Measurements from ENCODE around the gene ALOX5.
A peak's percentile ranks its signal among the peaks of the same experiment; 100 is the strongest.
"Not testable (repeated sequence)": the region's sequence is repeated elsewhere in the genome, so short reads cannot be mapped to it uniquely, and the experiment has no call there.

Gene ALOX5

DNA sequence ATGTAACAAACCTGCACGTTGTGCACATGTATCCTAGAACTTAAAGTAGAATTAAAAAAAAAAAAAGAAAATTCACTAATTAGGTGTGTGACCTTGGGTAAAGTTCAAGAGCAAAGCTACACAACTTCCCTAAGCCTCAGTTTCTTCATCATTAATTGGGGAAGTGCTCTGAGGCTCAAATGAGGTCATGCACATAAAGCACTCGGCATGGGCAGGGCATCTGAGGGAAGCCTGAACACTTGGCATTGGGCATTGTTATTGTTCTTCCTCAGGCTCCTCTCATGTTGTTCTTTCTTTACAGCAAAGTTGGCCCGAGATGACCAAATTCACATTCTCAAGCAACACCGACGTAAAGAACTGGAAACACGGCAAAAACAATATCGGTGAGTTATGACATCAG, 21.5 kb downstream of the ALOX5 start:
- intact Hi-C loops (cut with DNase I) = no loop called here
- no peak for DNase-seq

GRCh38 chr10:45398595-45398994, 24.6 kb downstream of the ALOX5 start:
- DNase-seq = no peak
- intact Hi-C loops (cut with DNase I) = no loop called here

- DNase-seq = no peak
- intact Hi-C loops (cut with DNase I) = no loop called here
Observed at GRCh38 chr10:45399113-45399512, 25.1 kb downstream of the ALOX5 start.

DNA sequence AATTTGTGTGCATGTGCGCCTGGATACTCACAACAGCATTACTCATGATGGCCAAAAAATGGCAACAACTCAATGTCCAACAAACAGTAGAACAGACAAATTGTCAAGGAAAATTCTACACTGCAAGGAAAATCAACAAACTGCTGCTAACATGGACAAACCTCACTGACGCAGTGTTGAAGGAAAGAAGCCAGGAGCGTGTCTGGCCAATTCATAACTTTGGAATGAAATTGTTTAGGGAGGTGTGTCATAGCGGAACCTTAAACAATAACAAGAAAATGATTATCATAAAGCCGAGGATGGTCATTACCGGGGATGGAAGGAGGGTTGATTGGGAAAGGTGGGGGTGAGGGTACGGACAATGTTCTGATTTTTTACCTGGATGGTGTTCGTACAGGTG, 29.1 kb downstream of the ALOX5 start:
- intact Hi-C loops (cut with DNase I) = no loop called here
- no peak for DNase-seq

DNA sequence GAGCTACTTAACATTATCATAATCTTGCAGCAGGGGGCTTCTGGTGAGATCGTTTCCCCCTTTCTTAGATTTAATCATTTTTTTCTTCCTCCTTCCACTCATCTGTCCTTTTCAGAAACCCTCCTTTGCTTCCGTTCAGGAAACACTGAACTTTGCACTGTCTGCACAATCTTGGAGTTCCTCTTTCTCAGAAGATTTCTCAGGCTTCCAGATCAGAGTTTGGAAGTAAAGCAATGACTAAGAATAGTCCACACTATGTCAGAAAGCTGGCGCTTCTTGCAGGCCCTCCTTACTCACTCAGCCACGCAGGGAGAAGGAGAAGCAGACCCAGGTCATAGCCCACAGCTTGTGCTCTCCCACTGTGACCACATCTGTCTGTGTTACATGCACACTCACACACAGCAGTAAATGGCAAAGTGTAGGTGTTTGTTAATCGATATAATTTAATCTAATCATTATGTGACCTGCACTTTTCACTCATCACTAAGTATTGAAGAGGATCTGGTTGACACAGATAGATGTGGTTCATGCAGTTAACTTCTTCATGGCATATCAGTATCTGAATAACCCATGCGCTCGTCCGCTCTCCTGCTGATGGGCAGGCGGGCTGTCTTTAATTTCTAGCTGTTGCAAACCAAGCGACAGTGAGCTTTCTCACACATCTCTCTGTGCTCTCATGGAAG, 30.2 kb downstream of the ALOX5 start:
- DNase-seq = peak in 7 of 42 donors; percentile 21 to 49 (median 28)
- intact Hi-C loops (cut with DNase I) = no loop called here

DNA sequence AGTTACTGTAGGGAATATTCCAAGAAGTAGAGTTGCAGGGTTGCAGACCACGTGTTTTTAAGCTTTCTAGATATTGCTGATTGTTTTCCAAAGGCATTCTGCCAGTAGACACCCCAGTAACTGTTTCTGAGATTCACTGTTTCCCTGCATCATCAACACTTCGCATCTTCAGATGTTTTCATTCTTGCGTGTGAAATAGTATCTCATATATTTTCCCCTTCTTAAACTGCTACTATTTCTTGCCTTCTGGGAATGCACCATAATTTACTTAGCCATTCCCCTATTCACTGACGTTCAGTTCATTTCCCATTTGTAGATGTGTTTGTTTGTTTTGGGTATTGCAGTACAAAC, 30.7 kb downstream of the ALOX5 start:
- DNase-seq = no peak
- intact Hi-C loops (cut with DNase I) = no loop called here

DNA sequence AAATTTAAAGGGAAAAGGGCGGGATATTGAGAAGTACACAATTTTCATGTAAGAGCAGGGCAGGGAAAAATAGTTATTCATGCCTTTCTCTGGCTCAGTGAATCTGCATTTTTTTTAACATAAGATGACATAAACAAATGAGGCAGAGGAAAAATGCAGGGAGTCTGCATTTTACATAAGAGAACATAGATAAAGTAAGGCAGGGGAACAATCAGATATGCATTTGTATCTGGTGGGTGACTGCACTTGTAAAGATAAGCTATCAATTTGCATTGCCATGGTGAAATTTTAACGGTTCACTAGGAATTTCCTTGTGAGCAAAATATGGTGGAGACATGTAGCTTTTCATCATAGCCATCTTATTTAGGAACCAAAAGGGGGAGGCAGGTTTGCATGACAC, 33.5 kb downstream of the ALOX5 start:
- DNase-seq = no peak
- intact Hi-C loops (cut with DNase I) = no loop called here

DNA sequence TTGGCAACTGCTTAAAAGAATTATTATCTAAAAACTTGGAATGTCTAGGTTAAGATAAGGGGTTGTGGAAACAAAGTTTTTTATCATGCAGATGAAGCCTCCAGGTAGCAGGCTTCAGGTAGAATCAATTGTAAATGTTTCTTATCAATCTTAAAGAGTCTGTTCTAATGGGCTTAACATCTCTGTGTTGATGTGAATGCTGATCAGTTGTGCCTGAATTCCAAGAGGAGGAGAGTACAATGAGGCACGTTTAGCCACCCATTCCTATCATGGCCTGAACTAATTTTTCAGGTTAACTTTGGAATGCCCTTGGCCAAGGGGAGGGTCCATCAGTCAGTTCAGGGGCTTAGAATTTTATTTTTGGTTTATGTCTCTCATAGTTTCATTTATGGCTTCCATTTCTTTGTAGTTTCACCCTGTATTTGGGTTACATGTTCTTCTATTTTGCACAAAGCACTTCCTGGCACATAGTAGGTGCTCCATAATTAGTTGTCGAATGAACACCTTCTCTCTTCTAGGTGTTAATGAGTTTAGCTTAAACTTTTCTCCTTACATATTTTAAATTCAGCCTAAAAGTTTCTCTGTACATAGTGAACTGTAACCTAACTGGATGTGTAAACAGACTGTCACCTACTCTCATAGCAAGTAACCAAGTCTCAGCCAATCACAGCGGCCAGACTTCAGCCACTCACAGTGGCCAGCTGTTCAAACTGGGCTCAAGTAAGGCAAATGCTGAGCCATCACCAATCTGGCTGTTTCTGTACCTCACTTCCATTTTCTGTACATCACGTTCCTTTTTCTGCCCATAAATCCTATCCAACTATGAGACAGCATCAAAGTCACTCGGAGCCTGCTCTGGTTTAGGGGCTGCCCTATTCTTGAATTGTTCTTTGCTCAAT, 34.7 kb downstream of the ALOX5 start:
- intact Hi-C loops (cut with DNase I) = no loop called here
- DNase-seq = no peak

GRCh38 chr10:45409347-45409746, 35.3 kb downstream of the ALOX5 start:
- DNase-seq; intact Hi-C loops (cut with DNase I): not testable (repeated sequence)

- intact Hi-C loops (cut with DNase I) = no loop called here
- no peak for DNase-seq
Observed at GRCh38 chr10:45409782-45410181, 35.8 kb downstream of the ALOX5 start.

DNA sequence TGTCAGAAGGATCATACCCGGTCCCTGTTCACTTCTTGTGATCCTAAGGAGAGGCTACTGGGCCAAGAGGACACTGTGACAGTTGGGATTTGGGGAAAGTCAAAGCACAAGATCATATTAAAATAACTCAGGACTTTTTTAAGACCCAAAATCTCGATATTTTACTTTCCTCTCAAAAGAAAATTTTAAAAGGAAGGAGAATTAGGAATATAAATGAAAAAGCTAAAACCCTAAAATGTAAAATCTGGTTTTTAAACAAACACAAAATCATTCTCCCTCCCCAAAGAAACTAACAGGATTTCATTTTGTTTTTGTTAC, 36.4 kb downstream of the ALOX5 start:
- intact Hi-C loops (cut with DNase I) = no loop called here

GRCh38 chr10:45410807-45411606, 37.0 kb downstream of the ALOX5 start:
- intact Hi-C loops (cut with DNase I) = no loop called here
- DNase-seq = no peak

More for the DNA sequence above, 36.4 kb downstream of the ALOX5 start:
- no peak for DNase-seq

DNA sequence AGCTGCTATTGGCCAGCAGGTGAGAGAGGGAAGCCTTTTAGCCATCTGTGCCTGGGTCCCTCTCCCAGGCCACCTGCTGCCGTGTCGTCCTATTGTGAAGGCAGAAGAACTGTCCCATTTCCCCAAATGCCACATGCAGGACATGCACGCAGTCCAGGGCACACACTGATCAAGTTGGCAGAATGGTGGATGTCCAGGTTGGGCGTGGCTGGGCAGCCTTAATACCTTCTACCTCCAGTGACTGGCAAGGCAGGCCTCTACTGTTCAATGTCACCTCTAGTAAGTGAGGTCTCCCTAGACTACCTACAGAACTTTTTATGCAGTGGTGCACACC, 37.6 kb downstream of the ALOX5 start:
- intact Hi-C loops (cut with DNase I) = no loop called here
- DNase-seq = no peak

GRCh38 chr10:45415062-45415461, 41.0 kb downstream of the ALOX5 start:
- DNase-seq; intact Hi-C loops (cut with DNase I): not testable (repeated sequence)

GRCh38 chr10:45416603-45417002, 42.6 kb downstream of the ALOX5 start:
- intact Hi-C loops (cut with DNase I) = no loop called here
- DNase-seq = no peak

GRCh38 chr10:45417746-45418145, 43.7 kb downstream of the ALOX5 start:
- intact Hi-C loops (cut with DNase I) = no loop called here
- DNase-seq = no peak

DNA sequence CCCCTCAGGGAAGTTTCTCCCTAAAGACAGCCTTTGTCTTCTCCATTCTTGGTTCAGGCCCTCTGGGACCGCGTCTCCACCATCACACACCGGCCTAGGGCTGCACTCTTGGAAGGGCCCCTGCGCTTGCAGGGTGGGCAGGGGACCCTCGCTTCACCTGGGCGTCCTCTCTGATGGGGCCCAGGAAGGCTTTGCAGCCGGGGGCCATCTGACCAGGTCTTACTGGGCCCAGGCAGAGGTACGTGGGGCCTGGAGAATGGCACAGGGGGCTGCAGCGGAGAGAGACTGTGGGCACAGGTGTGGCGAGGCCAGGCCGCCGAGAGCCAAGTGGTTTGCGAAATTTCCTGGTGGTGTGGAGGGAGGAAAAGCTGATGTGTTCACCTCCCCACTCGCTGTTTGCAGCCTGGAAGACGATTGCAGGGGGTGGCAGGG, 44.4 kb downstream of the ALOX5 start:
- peak in 1 of 42 donors; percentile 20 for DNase-seq
- intact Hi-C loops (cut with DNase I) = no loop called here

DNA sequence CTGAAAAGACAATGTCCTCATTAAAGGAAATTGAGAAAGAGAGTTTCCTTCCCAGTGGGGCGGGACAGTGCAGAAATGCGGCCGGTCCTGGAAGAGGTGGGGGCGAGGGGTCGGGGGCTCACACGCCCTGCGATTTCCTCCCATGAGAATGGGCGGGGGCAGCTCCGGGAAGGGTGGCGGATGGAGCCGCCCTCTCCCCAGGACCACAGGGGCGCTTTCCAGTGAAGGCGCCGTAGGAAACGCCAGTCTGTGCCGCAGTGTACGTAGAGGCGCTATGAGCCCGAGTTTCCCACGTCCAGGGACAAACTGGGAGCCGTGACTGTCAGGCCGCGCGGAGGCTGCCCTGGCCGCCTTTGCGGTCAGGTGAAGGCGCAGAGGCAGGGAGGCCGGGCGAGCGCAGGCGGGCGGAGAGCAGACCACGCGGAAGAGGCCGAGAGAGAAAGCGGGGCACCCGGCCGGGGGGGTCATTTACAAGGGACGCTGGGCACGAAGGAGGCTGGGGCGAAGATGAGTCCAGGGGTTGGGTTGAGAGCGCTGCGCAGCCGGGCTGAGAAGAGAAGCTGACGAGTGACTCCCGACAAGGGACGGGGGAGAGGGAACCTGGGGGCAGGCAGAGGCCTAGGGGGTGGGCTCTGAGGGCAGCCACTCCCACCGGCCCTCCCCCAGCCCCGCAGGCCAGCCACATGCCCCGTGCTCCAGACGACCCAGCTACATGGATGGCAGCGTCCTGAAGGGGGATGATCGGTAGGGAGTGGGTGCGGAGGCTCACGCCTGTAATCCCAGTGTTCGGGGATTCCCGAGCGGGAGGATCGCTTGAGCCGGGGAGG, 45.0 kb downstream of the ALOX5 start:
- intact Hi-C loops (cut with DNase I) = no loop called here
- DNase-seq = peak in 40 of 42 donors; percentile 12 to 83 (median 62)

DNA sequence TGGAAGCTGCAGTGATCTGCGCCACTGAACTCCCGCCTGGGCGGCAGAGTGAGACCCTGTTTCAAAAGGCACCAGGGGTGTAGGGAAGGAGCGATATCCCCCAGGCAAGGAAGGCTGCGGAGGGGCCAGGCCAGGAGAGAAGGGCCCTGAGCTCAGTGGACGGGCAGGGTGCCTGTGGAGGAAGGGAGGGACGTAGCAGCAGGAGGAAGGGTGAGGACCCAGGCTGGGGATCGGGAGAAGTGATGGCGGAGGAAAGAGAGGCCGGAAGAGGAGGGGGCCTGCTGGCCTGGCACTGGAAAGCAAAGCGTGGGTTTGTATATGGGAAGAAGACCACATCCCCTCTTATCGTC, 45.6 kb downstream of the ALOX5 start:
- peak in 1 of 42 donors; percentile 17 for DNase-seq
- intact Hi-C loops (cut with DNase I) = no loop called here
